RWPE2 (cell line): Measurements from ENCODE around the gene RNF11.

Source experiments
- ATAC-seq: fragments of 200-7000 bp; cut with Tn5 transposase; 3 replicates; pipeline ENCODE4 v1.9.1; 2021; ENCODE audit warnings: low read depth
- DNase-seq: peaks from one replicate; pipeline ENCODE4 v3.0.0-alpha.2; 2020; ENCODE audit warnings: low spot score
- H3K27ac ChIP-seq: fragments of 450-650 bp; 2 replicates; pipeline ENCODE4 v1.5.1; 2017; ENCODE audit warnings: mild to moderate bottlenecking; ENCODE audit not compliant: poor library complexity, severe bottlenecking
- H3K27me3 ChIP-seq: fragments of 250-450 bp; sonication (Bioruptor Pico); 2 replicates; pipeline ENCODE4 v1.5.1; 2021; ENCODE audit warnings: mild to moderate bottlenecking, moderate library complexity; ENCODE audit not compliant: insufficient read depth, poor library complexity, severe bottlenecking
- H3K36me3 ChIP-seq: fragments of 250-450 bp; sonication (Bioruptor Pico); 2 replicates; pipeline ENCODE4 v1.5.1; 2020; ENCODE audit warnings: low read depth, mild to moderate bottlenecking, moderate library complexity
- H3K4me1 ChIP-seq: fragments of 250-450 bp; sonication (Bioruptor Pico); 2 replicates; pipeline ENCODE4 v1.5.1; 2021; ENCODE audit warnings: mild to moderate bottlenecking, moderate library complexity; ENCODE audit not compliant: insufficient read depth, poor library complexity, severe bottlenecking
- H3K4me3 ChIP-seq: fragments of 250-450 bp; sonication (Bioruptor Pico); 2 replicates; pipeline ENCODE4 v1.5.1; 2021; ENCODE audit warnings: mild to moderate bottlenecking, moderate library complexity; ENCODE audit not compliant: severe bottlenecking
- H3K9me3 ChIP-seq: fragments of 250-450 bp; sonication (Bioruptor Pico); 2 replicates; pipeline ENCODE4 v1.5.1; 2021; ENCODE audit warnings: mild to moderate bottlenecking, moderate library complexity; ENCODE audit not compliant: severe bottlenecking
- TF ChIP-seq, protein P1 (sequence below): fragments of 450-650 bp; IDR thresholded peaks from one replicate; pipeline ENCODE4 v1.5.1; 2017; ENCODE audit warnings: mild to moderate bottlenecking, moderate library complexity; ENCODE audit not compliant: poor library complexity, severe bottlenecking

Gene RNF11

GRCh38 chr1:51303751-51304251 lies 67.7 kb downstream of the RNF11 start:
- no peaks in the 10 kb centered on the region for H3K36me3 ChIP-seq
- no peaks in the 10 kb centered on the region for H3K9me3 ChIP-seq
- H3K4me1 ChIP-seq, result no peaks in the 10 kb centered on the region
- DNase-seq (no peak), ATAC-seq (no peak)
- no peaks in the 10 kb centered on the region for H3K27me3 ChIP-seq
- no peak overlapping the region for H3K27ac ChIP-seq
- H3K4me3 ChIP-seq, result no peak overlapping the region
- TF ChIP-seq, protein P1, sequence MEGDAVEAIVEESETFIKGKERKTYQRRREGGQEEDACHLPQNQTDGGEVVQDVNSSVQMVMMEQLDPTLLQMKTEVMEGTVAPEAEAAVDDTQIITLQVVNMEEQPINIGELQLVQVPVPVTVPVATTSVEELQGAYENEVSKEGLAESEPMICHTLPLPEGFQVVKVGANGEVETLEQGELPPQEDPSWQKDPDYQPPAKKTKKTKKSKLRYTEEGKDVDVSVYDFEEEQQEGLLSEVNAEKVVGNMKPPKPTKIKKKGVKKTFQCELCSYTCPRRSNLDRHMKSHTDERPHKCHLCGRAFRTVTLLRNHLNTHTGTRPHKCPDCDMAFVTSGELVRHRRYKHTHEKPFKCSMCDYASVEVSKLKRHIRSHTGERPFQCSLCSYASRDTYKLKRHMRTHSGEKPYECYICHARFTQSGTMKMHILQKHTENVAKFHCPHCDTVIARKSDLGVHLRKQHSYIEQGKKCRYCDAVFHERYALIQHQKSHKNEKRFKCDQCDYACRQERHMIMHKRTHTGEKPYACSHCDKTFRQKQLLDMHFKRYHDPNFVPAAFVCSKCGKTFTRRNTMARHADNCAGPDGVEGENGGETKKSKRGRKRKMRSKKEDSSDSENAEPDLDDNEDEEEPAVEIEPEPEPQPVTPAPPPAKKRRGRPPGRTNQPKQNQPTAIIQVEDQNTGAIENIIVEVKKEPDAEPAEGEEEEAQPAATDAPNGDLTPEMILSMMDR, result no peak

GRCh38 chr1:51304360-51304759 lies 68.3 kb downstream of the RNF11 start:
- H3K9me3 ChIP-seq, result no peaks in the 10 kb centered on the region
- H3K27ac ChIP-seq, result no peak overlapping the region
- no peaks in the 10 kb centered on the region for H3K4me1 ChIP-seq
- no peaks in the 10 kb centered on the region for H3K27me3 ChIP-seq
- TF ChIP-seq, protein P1, result no peak
- H3K4me3 ChIP-seq, result no peak overlapping the region
- no peaks in the 10 kb centered on the region for H3K36me3 ChIP-seq
- no peak for ATAC-seq
- no peak for DNase-seq

DNA sequence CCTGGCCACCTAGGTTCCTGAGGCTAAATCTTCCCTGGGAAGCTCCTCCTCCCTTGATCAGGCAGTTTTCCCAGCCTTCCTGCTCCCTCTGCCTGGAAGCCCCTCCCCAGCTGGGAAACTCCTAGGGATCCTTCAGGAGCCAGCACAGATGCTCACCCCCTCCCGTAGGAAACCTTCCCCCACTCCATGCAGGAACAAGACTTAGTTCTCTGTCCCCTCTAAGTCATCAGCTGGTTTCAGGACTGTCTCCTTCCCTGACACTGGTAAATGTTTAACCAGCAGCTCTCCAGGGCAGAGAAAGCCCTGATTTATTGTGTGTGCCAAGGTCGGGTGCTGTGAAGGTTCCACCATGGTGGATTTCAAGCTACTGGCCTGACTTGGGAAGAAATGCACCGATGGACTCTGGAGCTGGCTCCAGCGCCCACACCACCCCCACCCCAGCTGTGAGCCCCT lies 69.3 kb downstream of the RNF11 start:
- no peaks in the 10 kb centered on the region for H3K4me1 ChIP-seq
- H3K27ac ChIP-seq, result no peak overlapping the region
- no peaks in the 10 kb centered on the region for H3K36me3 ChIP-seq
- H3K27me3 ChIP-seq, result no peaks in the 10 kb centered on the region
- ATAC-seq (no peak), DNase-seq (no peak)
- H3K4me3 ChIP-seq, result no peak overlapping the region
- TF ChIP-seq, protein P1, result no peak
- no peaks in the 10 kb centered on the region for H3K9me3 ChIP-seq

GRCh38 chr1:51306950-51307349 lies 70.9 kb downstream of the RNF11 start:
- H3K27me3 ChIP-seq, result no peaks in the 10 kb centered on the region
- no peaks in the 10 kb centered on the region for H3K4me1 ChIP-seq
- no peak for ATAC-seq

DNA sequence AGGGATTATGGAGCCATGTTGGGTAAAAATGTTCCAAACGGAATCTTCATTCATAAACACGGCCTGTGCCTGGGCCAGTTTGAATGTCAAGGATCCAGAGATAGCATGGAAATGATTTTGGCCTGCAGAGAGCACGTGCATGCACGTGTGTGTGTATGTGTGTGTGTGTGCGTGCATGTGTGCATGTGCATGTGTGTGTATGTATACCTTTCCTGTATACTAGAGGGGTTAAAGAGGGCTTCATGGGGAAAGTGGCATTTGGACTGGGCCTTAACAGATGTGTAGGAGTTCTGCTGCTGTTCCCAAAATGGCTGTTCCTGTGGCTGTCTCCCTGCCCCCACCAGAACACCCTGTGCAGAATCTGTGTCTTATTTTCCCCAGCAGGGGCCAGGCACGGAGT lies 72.6 kb downstream of the RNF11 start:
- H3K27me3 ChIP-seq, result no peaks in the 10 kb centered on the region
- DNase-seq, result no peak
- ATAC-seq, result no peak

More at GRCh38 chr1:51306950-51307349, 70.9 kb downstream of the RNF11 start:
- Histone ChIP-seq H3K9me3 (no peaks in the 10 kb centered on the region), H3K27ac (no peak overlapping the region), H3K4me3 (no peak overlapping the region), H3K36me3 (no peaks in the 10 kb centered on the region)
- TF ChIP-seq, protein P1, result no peak
- DNase-seq, result no peak

More for the DNA sequence above, 72.6 kb downstream of the RNF11 start:
- Histone ChIP-seq H3K4me1 (peaks cover 3% of the 10 kb centered on the region), H3K9me3 (no peaks in the 10 kb centered on the region), H3K27ac (no peak overlapping the region), H3K36me3 (no peaks in the 10 kb centered on the region), H3K4me3 (no peak overlapping the region)
- TF ChIP-seq, protein P1, result no peak
